ENCODE results near the gene ABCC8.

The ABCC8 gene

GRCh38 chr11:17406082-17406817 is 70.4 kb downstream of the ABCC8 start:
- Mint-ChIP-seq H3K4me3 (no peak overlapping the region), H3K4me1 (peaks cover 3 to 9% of the 10 kb centered on the region in 2 donors), H3K27ac (no peak overlapping the region), H3K9me3 (no peaks in the 10 kb centered on the region), H3K27me3 (peaks cover 5 to 6% of the 10 kb centered on the region in 2 donors), H3K36me3 (no peaks in the 10 kb centered on the region)
- ATAC-seq (replicated peaks) = no peak
- DNase-seq = no peak

GRCh38 chr11:17405232-17406005 is 71.2 kb downstream of the ABCC8 start:
- Mint-ChIP-seq H3K27me3 (peaks cover 0 to 5% of the 10 kb centered on the region in 2 donors), H3K4me3 (no peak overlapping the region), H3K27ac (no peak overlapping the region), H3K36me3 (no peaks in the 10 kb centered on the region), H3K4me1 (peaks cover 11 to 17% of the 10 kb centered on the region in 2 donors), H3K9me3 (no peaks in the 10 kb centered on the region)
- ATAC-seq (replicated peaks) (peak; percentile 15 to 31), DNase-seq (no peak)

GRCh38 chr11:17403980-17404759 is 72.5 kb downstream of the ABCC8 start:
- no peaks in the 10 kb centered on the region for H3K36me3 Mint-ChIP-seq
- ATAC-seq (replicated peaks) (no peak), DNase-seq (no peak)
- H3K27ac Mint-ChIP-seq = no peak overlapping the region
- H3K4me1 Mint-ChIP-seq = peaks cover 16 to 28% of the 10 kb centered on the region in 2 donors
- H3K27me3 Mint-ChIP-seq = peaks cover 0 to 5% of the 10 kb centered on the region in 2 donors
- no peaks in the 10 kb centered on the region for H3K9me3 Mint-ChIP-seq
- H3K4me3 Mint-ChIP-seq = no peak overlapping the region

- H3K4me3 Mint-ChIP-seq = no peak overlapping the region
- H3K36me3 Mint-ChIP-seq = no peaks in the 10 kb centered on the region
- H3K27me3 Mint-ChIP-seq = peaks cover 5 to 6% of the 10 kb centered on the region in 2 donors
- ATAC-seq (replicated peaks) (no peak), DNase-seq (no peak)
- H3K27ac Mint-ChIP-seq = no peak overlapping the region
- H3K4me1 Mint-ChIP-seq = peaks cover 16 to 28% of the 10 kb centered on the region in 2 donors
- no peaks in the 10 kb centered on the region for H3K9me3 Mint-ChIP-seq
Measured at GRCh38 chr11:17402486-17402885, 74.2 kb downstream of the ABCC8 start.

- H3K36me3 Mint-ChIP-seq = no peaks in the 10 kb centered on the region
- no peak for ATAC-seq (replicated peaks)
- H3K4me3 Mint-ChIP-seq = no peak overlapping the region
- no peak for DNase-seq
- H3K4me1 Mint-ChIP-seq = peaks cover 15 to 28% of the 10 kb centered on the region in 2 donors
- H3K27me3 Mint-ChIP-seq = peaks cover 0 to 6% of the 10 kb centered on the region in 2 donors
- no peak overlapping the region for H3K27ac Mint-ChIP-seq
- no peaks in the 10 kb centered on the region for H3K9me3 Mint-ChIP-seq
Measured at GRCh38 chr11:17401841-17402240, 74.8 kb downstream of the ABCC8 start.

- ATAC-seq (replicated peaks) = no peak
- Mint-ChIP-seq H3K27me3 (peaks cover 0 to 6% of the 10 kb centered on the region in 2 donors), H3K27ac (peak overlapping the region; percentile 74), H3K9me3 (no peaks in the 10 kb centered on the region), H3K4me1 (peaks cover 15 to 28% of the 10 kb centered on the region in 2 donors), H3K36me3 (no peaks in the 10 kb centered on the region), H3K4me3 (no peak overlapping the region)
- DNase-seq = no peak
Measured at GRCh38 chr11:17401316-17401715, 75.3 kb downstream of the ABCC8 start.

- H3K9me3 Mint-ChIP-seq = no peaks in the 10 kb centered on the region
- peak; percentile 52 for DNase-seq
- peaks cover 0 to 6% of the 10 kb centered on the region in 2 donors for H3K27me3 Mint-ChIP-seq
- ATAC-seq (replicated peaks) = peak; percentile 80 to 83
- H3K4me1 Mint-ChIP-seq = peaks cover 13 to 23% of the 10 kb centered on the region in 2 donors
- peak overlapping the region; percentile 76 for H3K27ac Mint-ChIP-seq
- H3K4me3 Mint-ChIP-seq = peak overlapping the region; percentile 1
- H3K36me3 Mint-ChIP-seq = no peaks in the 10 kb centered on the region
Measured at GRCh38 chr11:17400048-17400775, 76.4 kb downstream of the ABCC8 start.

GRCh38 chr11:17399236-17399635 is 77.4 kb downstream of the ABCC8 start:
- Mint-ChIP-seq H3K27me3 (peaks cover 0 to 6% of the 10 kb centered on the region in 2 donors), H3K9me3 (no peaks in the 10 kb centered on the region), H3K4me3 (no peak overlapping the region), H3K27ac (no peak overlapping the region), H3K4me1 (peaks cover 13 to 23% of the 10 kb centered on the region in 2 donors), H3K36me3 (no peaks in the 10 kb centered on the region)
- ATAC-seq (replicated peaks) = no peak
- DNase-seq = no peak

- H3K4me3 Mint-ChIP-seq = no peak overlapping the region
- no peaks in the 10 kb centered on the region for H3K9me3 Mint-ChIP-seq
- ATAC-seq (replicated peaks) = no peak
- peaks cover 13 to 23% of the 10 kb centered on the region in 2 donors for H3K4me1 Mint-ChIP-seq
- H3K27ac Mint-ChIP-seq = no peak overlapping the region
- H3K27me3 Mint-ChIP-seq = peaks cover 0 to 6% of the 10 kb centered on the region in 2 donors
- DNase-seq = no peak
- H3K36me3 Mint-ChIP-seq = no peaks in the 10 kb centered on the region
Measured at GRCh38 chr11:17397311-17398002, 79.2 kb downstream of the ABCC8 start.

- Mint-ChIP-seq H3K4me3 (no peak overlapping the region), H3K9me3 (no peaks in the 10 kb centered on the region), H3K27ac (peak overlapping the region; percentile 0), H3K36me3 (no peaks in the 10 kb centered on the region), H3K27me3 (peaks cover 0 to 6% of the 10 kb centered on the region in 2 donors), H3K4me1 (peaks cover 15 to 26% of the 10 kb centered on the region in 2 donors)
- DNase-seq (no peak), ATAC-seq (replicated peaks) (no peak)
Measured at GRCh38 chr11:17396598-17397310, 79.9 kb downstream of the ABCC8 start.

- Mint-ChIP-seq H3K4me1 (peaks cover 19 to 28% of the 10 kb centered on the region in 2 donors), H3K27me3 (peaks cover 0 to 10% of the 10 kb centered on the region in 2 donors), H3K27ac (no peak overlapping the region), H3K4me3 (no peak overlapping the region), H3K9me3 (no peaks in the 10 kb centered on the region), H3K36me3 (no peaks in the 10 kb centered on the region)
- no peak for DNase-seq
- ATAC-seq (replicated peaks) = no peak
Measured at GRCh38 chr11:17395978-17396377, 80.7 kb downstream of the ABCC8 start.

GRCh38 chr11:17395554-17395961 is 81.1 kb downstream of the ABCC8 start:
- no peak for ATAC-seq (replicated peaks)
- H3K4me3 Mint-ChIP-seq = no peak overlapping the region
- no peaks in the 10 kb centered on the region for H3K9me3 Mint-ChIP-seq
- DNase-seq = no peak
- H3K27ac Mint-ChIP-seq = no peak overlapping the region
- H3K27me3 Mint-ChIP-seq = peaks cover 0 to 11% of the 10 kb centered on the region in 2 donors
- no peaks in the 10 kb centered on the region for H3K36me3 Mint-ChIP-seq
- H3K4me1 Mint-ChIP-seq = peaks cover 15 to 26% of the 10 kb centered on the region in 2 donors
